GM19438 (cell line): ENCODE measurements around the gene SIRT1.
"Not testable (repeated sequence)": the region's sequence is repeated elsewhere in the genome, so short reads cannot be mapped to it uniquely, and the experiment has no call there.

ENCODE experiments used
- ATAC-seq: cut with Tn5 transposase; IDR thresholded peaks from one replicate; pipeline ENCODE4 v1.9.1; 2021; ENCODE audit warnings: low read depth; ENCODE audit not compliant: unreplicated experiment

SIRT1 gene

GRCh38 chr10:67884313-67884841 lies at the start of gene SIRT1:
Gene SIRT1 (plus strand): TSS chr10:67884656. CDS start chr10:67884722, 66 bp downstream.
- ATAC-seq: peak; percentile 84

GRCh38 chr10:67835541-67836394 lies 48.7 kb upstream of the SIRT1 start:
- not testable (repeated sequence) for ATAC-seq

GRCh38 chr10:67836488-67836887 lies 48.0 kb upstream of the SIRT1 start:
- ATAC-seq: no peak

GRCh38 chr10:67836972-67837371 lies 47.5 kb upstream of the SIRT1 start:
- no peak for ATAC-seq

GRCh38 chr10:67837541-67838314 lies 46.7 kb upstream of the SIRT1 start, which contains the start of gene DNAJC12:
Gene DNAJC12 (minus strand): TSS chr10:67838188. CDS start chr10:67838011, 177 bp downstream.
- peak; percentile 74 for ATAC-seq

- ATAC-seq: not testable (repeated sequence)
Measured at GRCh38 chr10:67839511-67839910, 44.9 kb upstream of the SIRT1 start.

- no peak for ATAC-seq
Measured at GRCh38 chr10:67839951-67840350, 44.5 kb upstream of the SIRT1 start.

- no peak for ATAC-seq
Measured at GRCh38 chr10:67841737-67842136, 42.7 kb upstream of the SIRT1 start.

GRCh38 chr10:67843284-67843683 lies 41.2 kb upstream of the SIRT1 start:
- ATAC-seq: no peak

- peak; percentile 88 for ATAC-seq
Measured at GRCh38 chr10:67849331-67850011, 35.0 kb upstream of the SIRT1 start.

GRCh38 chr10:67851186-67851585 lies 33.3 kb upstream of the SIRT1 start:
- ATAC-seq: no peak

GRCh38 chr10:67852761-67853160 lies 31.7 kb upstream of the SIRT1 start:
- ATAC-seq: no peak

- ATAC-seq: no peak
Measured at GRCh38 chr10:67853512-67853911, 30.9 kb upstream of the SIRT1 start.

- ATAC-seq: no peak
Measured at GRCh38 chr10:67858971-67859370, 25.5 kb upstream of the SIRT1 start.

- no peak for ATAC-seq
Measured at GRCh38 chr10:67861750-67862432, 22.6 kb upstream of the SIRT1 start.

- no peak for ATAC-seq
Measured at GRCh38 chr10:67863094-67863493, 21.4 kb upstream of the SIRT1 start.

GRCh38 chr10:67864607-67865371 lies 19.7 kb upstream of the SIRT1 start:
- no peak for ATAC-seq

GRCh38 chr10:67868132-67868531 lies 16.3 kb upstream of the SIRT1 start:
- ATAC-seq: no peak

- no peak for ATAC-seq
Measured at GRCh38 chr10:67869996-67870395, 14.5 kb upstream of the SIRT1 start.
